ENCODE data around the gene CASS4.
A peak's percentile ranks its signal among the peaks of the same experiment; 100 is the strongest.

Gene CASS4

GRCh38 chr20:56461576-56461975, 49.5 kb downstream of the CASS4 start:
- no peak for DNase-seq (ENCODE audit: low read depth in 2 of 2)
- H3K4me3 ChIP-seq (replicated peaks in 1 of 2; ENCODE audit: low read depth in 2 of 2, low read length in 2 of 2): no peak overlapping the region
- no peak for TF ChIP-seq CTCF (IDR thresholded peaks at IDR 0.05; ENCODE audit: low read depth, low read length)

GRCh38 chr20:56463428-56463827, 51.4 kb downstream of the CASS4 start:
- TF ChIP-seq CTCF (IDR thresholded peaks at IDR 0.05; ENCODE audit: low read depth, low read length): no peak
- no peak overlapping the region for H3K4me3 ChIP-seq (replicated peaks in 1 of 2; ENCODE audit: low read depth in 2 of 2, low read length in 2 of 2)
- DNase-seq (ENCODE audit: low read depth in 2 of 2): no peak

GRCh38 chr20:56465997-56466396, 53.9 kb downstream of the CASS4 start:
- no peak overlapping the region for H3K4me3 ChIP-seq (replicated peaks in 1 of 2; ENCODE audit: low read depth in 2 of 2, low read length in 2 of 2)
- no peak for DNase-seq (ENCODE audit: low read depth in 2 of 2)
- TF ChIP-seq CTCF (IDR thresholded peaks at IDR 0.05; ENCODE audit: low read depth, low read length): no peak

GRCh38 chr20:56467968-56468315, 55.9 kb downstream of the CASS4 start:
- no peak for DNase-seq (ENCODE audit: low read depth in 2 of 2)
- peak overlapping the region; percentile 77 to 94 for H3K4me3 ChIP-seq (replicated peaks in 1 of 2; ENCODE audit: low read depth in 2 of 2, low read length in 2 of 2)
- no peak for TF ChIP-seq CTCF (IDR thresholded peaks at IDR 0.05; ENCODE audit: low read depth, low read length)

- H3K4me3 ChIP-seq (replicated peaks in 1 of 2; ENCODE audit: low read depth in 2 of 2, low read length in 2 of 2): peak within 1 kb of the TSS; percentile 77 to 94
- no peak for TF ChIP-seq CTCF (IDR thresholded peaks at IDR 0.05; ENCODE audit: low read depth, low read length)
- peak; percentile 95 to 98 for DNase-seq (ENCODE audit: low read depth in 2 of 2)
These were observed 56.4 kb downstream of the CASS4 start, which contains the start of gene RTF2 for GRCh38 chr20:56468316-56469076. RTF2 (plus strand) TSS chr20:56468627; CDS start chr20:56468698, 71 bp downstream.

- no peak for TF ChIP-seq CTCF (IDR thresholded peaks at IDR 0.05; ENCODE audit: low read depth, low read length)
- no peak for DNase-seq (ENCODE audit: low read depth in 2 of 2)
- peak overlapping the region; percentile 77 to 94 for H3K4me3 ChIP-seq (replicated peaks in 1 of 2; ENCODE audit: low read depth in 2 of 2, low read length in 2 of 2)
These were observed 57.0 kb downstream of the CASS4 start for GRCh38 chr20:56469077-56469449.

GRCh38 chr20:56483970-56484369, 71.9 kb downstream of the CASS4 start:
- no peak for DNase-seq (ENCODE audit: low read depth in 2 of 2)
- TF ChIP-seq CTCF (IDR thresholded peaks at IDR 0.05; ENCODE audit: low read depth, low read length): no peak
- H3K4me3 ChIP-seq (replicated peaks in 1 of 2; ENCODE audit: low read depth in 2 of 2, low read length in 2 of 2): no peak overlapping the region
